ENCODE results near the gene GCC2. TPM values are rescaled to one million over a fixed set of nuclear protein-coding genes. Genes with fewer than 3 reads are reported as not detected.
A peak's percentile ranks its signal among the peaks of the same experiment; 100 is the strongest.
"Not testable (repeated sequence)": the region's sequence is repeated elsewhere in the genome, so short reads cannot be mapped to it uniquely, and the experiment has no call there.

The GCC2 gene
- total RNA-seq, 4 donors from 2014 or later = 18.9 to 59.1 (median 24.1) TPM

- TF ChIP-seq, protein P1, sequence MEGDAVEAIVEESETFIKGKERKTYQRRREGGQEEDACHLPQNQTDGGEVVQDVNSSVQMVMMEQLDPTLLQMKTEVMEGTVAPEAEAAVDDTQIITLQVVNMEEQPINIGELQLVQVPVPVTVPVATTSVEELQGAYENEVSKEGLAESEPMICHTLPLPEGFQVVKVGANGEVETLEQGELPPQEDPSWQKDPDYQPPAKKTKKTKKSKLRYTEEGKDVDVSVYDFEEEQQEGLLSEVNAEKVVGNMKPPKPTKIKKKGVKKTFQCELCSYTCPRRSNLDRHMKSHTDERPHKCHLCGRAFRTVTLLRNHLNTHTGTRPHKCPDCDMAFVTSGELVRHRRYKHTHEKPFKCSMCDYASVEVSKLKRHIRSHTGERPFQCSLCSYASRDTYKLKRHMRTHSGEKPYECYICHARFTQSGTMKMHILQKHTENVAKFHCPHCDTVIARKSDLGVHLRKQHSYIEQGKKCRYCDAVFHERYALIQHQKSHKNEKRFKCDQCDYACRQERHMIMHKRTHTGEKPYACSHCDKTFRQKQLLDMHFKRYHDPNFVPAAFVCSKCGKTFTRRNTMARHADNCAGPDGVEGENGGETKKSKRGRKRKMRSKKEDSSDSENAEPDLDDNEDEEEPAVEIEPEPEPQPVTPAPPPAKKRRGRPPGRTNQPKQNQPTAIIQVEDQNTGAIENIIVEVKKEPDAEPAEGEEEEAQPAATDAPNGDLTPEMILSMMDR (IDR thresholded peaks at IDR 0.05) = no peak
- DNase-seq (ENCODE audit: low spot score) (no peak), ATAC-seq (ENCODE audit: low FRiP score) (no peak)
These were observed 28.1 kb downstream of the GCC2 start for GRCh38 chr2:108477099-108477498.

DNA sequence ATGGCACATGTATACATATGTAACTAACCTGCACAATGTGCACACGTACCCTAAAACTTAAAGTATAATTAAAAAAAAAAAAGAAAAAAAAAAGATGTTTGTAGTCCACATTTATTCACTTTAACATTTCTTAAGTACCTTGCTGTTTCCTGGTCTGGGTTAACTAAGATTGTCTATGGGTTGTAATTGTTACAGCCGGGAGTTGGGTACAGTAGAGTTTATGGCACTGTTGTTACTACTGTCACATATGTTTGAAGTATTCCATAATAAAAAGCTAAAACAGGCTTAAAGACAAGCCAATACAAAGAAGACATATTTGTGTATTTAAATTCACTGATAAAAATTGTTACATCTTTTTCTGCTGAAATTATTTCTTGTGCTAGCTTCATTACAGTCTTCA lies 36.2 kb downstream of the GCC2 start:
- TF ChIP-seq, protein P1 (IDR thresholded peaks at IDR 0.05) = no peak
- DNase-seq (ENCODE audit: low spot score) (no peak), ATAC-seq (ENCODE audit: low FRiP score) (no peak)

DNA sequence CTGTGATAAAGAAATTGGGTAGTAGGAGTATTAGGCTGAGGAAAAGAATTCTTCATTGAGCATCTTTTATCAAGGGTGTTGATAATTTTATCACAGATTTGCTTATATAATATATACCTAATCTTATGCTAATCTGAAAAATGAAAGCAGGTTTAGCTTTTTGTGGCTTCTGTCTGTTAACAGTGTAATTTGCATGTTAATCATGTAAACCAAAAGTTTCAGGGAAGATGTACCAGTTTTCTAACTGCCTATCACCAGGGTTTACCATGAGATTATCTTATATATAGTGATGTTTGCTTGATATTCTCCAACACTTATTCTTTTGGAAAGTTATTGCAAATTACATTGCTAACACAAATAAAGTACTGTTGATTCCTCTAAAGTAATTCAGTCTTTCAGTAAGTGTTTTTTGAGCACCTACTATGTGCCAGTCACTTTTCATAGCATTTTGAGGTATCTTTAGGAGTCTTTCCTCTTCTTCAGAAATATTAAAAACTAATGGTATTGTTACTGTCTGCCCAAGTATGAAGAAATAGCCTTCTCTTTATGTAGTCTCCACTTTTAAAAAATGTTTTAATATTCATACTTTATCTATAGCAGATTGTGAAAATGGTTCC lies 41.6 kb downstream of the GCC2 start:
- ATAC-seq (ENCODE audit: low FRiP score) (no peak), DNase-seq (ENCODE audit: low spot score) (no peak)
- TF ChIP-seq, protein P1 (IDR thresholded peaks at IDR 0.05) = no peak

- TF ChIP-seq, protein P1 (IDR thresholded peaks at IDR 0.05) = no peak
- no peak for ATAC-seq (ENCODE audit: low FRiP score)
These were observed 42.8 kb downstream of the GCC2 start for GRCh38 chr2:108491848-108492247.

GRCh38 chr2:108492364-108492763 lies 43.4 kb downstream of the GCC2 start:
- TF ChIP-seq, protein P1 (IDR thresholded peaks at IDR 0.05) = no peak
- peak; percentile 70 for ATAC-seq (ENCODE audit: low FRiP score)
- DNase-seq (ENCODE audit: low spot score) = no peak

More at GRCh38 chr2:108491848-108492247, 42.8 kb downstream of the GCC2 start:
- DNase-seq (ENCODE audit: low spot score) = no peak

DNA sequence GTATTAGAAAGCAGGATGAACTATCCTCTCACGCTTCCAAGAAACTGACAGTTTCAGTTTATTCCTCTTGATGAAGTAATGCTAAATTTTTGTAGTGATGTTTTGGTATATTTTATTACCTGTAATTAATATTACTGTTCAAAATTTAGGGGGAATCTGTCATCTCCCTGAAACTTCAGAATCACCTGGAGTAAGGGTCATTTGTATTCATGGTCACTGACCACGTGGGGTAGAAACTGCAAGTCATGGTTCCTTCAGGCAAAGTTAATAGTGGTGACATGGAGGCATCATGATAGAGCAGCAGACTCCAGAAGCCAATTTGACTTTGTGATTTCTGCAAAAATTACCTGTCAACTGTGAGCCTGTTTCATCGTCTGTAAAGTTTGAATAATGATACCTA lies 47.2 kb downstream of the GCC2 start:
- ATAC-seq (ENCODE audit: low FRiP score); DNase-seq (ENCODE audit: low spot score): not testable (repeated sequence)

- ATAC-seq (ENCODE audit: low FRiP score); DNase-seq (ENCODE audit: low spot score): not testable (repeated sequence)
These were observed 58.6 kb downstream of the GCC2 start for GRCh38 chr2:108507620-108508019.

- ATAC-seq (ENCODE audit: low FRiP score); DNase-seq (ENCODE audit: low spot score): not testable (repeated sequence)
These were observed 63.4 kb downstream of the GCC2 start for GRCh38 chr2:108512431-108512830.

- not testable (repeated sequence) for ATAC-seq (ENCODE audit: low FRiP score); DNase-seq (ENCODE audit: low spot score)
These were observed 65.5 kb downstream of the GCC2 start for GRCh38 chr2:108514478-108514877.

DNA sequence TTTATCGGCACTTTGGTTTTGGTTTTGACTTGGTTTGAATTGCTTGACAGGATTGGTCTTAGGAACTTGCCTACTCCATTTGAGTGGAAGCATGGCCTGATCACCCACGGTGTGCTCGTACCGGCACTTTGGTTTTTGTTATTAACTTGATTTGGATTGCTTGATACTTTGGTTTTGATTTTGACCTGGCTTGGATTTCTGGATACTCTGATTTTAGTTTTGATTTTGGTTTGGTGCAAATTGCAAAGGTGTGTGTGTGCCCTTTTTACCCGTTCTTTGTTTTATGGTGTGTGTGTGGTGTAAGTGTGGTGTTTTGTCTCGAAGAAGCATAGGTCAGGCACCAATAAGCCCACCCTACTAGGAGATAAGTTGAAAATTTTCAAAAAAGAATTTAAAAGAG lies 75.7 kb downstream of the GCC2 start:
- DNase-seq (ENCODE audit: low spot score); ATAC-seq (ENCODE audit: low FRiP score): not testable (repeated sequence)

- ATAC-seq (ENCODE audit: low FRiP score) = not testable (repeated sequence)
These were observed 76.3 kb downstream of the GCC2 start for GRCh38 chr2:108525258-108525657.

More at GRCh38 chr2:108525258-108525657, 76.3 kb downstream of the GCC2 start:
- not testable (repeated sequence) for DNase-seq (ENCODE audit: low spot score)
